Stomach smooth muscle (tissue), 2 donors: ENCODE measurements around the gene GALNT9.
"Not testable (repeated sequence)": the region's sequence is repeated elsewhere in the genome, so short reads cannot be mapped to it uniquely, and the experiment has no call there.

Experiments used
- H3K27ac ChIP-seq: one replicate; pipeline ENCODE4 v1.7.0; 2013; ENCODE audit warnings: mild to moderate bottlenecking, low read length, inconsistent platforms
- H3K27me3 ChIP-seq, 2 donors: one replicate each; pipeline ENCODE4 v1.7.0; 2013; ENCODE audit warnings: low read length in 2 of 2; ENCODE audit not compliant: insufficient read depth in 2 of 2, control insufficient read depth in 1 of 2
- H3K36me3 ChIP-seq, 2 donors: one replicate each; pipeline ENCODE4 v1.7.0; 2013; ENCODE audit warnings: low read length in 2 of 2; ENCODE audit not compliant: control insufficient read depth in 2 of 2, insufficient read depth in 2 of 2
- H3K4me1 ChIP-seq: one replicate; pipeline ENCODE4 v1.7.0; 2013; ENCODE audit warnings: low read length; ENCODE audit not compliant: control insufficient read depth, insufficient read depth
- H3K4me3 ChIP-seq, 2 donors: one replicate each; pipeline ENCODE4 v1.7.0; 2013; ENCODE audit warnings: low read length in 2 of 2
- H3K9ac ChIP-seq, 2 donors: one replicate each; pipeline ENCODE4 v1.7.0; 2013; ENCODE audit warnings: low read length in 2 of 2, mild to moderate bottlenecking in 1 of 2
- H3K9me3 ChIP-seq, 2 donors: one replicate each; pipeline ENCODE4 v1.7.0; 2013; ENCODE audit warnings: low read length in 2 of 2; ENCODE audit not compliant: control insufficient read depth in 2 of 2
- donor health status: healthy.
- donor health status: Pancreatic carcinoma.

Gene GALNT9

GRCh38 chr12:132310181-132311040 is 19.0 kb downstream of the GALNT9 start:
- peaks cover 0 to 20% of the 10 kb centered on the region in 2 donors for H3K9me3 ChIP-seq

GRCh38 chr12:132309596-132310086 is 19.7 kb downstream of the GALNT9 start:
- H3K4me1 ChIP-seq, result no peaks in the 10 kb centered on the region

More at GRCh38 chr12:132310181-132311040, 19.0 kb downstream of the GALNT9 start:
- H3K27me3 ChIP-seq, result peaks cover 5 to 13% of the 10 kb centered on the region in 2 donors
- H3K27ac ChIP-seq, result no peak overlapping the region
- H3K9ac ChIP-seq, result no peak overlapping the region
- no peaks in the 10 kb centered on the region for H3K36me3 ChIP-seq
- H3K4me3 ChIP-seq, result no peak overlapping the region
- H3K4me1 ChIP-seq, result no peaks in the 10 kb centered on the region

GRCh38 chr12:132308853-132309595 is 20.4 kb downstream of the GALNT9 start:
- H3K4me1 ChIP-seq, result no peaks in the 10 kb centered on the region
- peaks cover 0 to 20% of the 10 kb centered on the region in 2 donors for H3K9me3 ChIP-seq
- peaks cover 4 to 6% of the 10 kb centered on the region in 2 donors for H3K27me3 ChIP-seq
- no peak overlapping the region for H3K27ac ChIP-seq
- H3K9ac ChIP-seq, result no peak overlapping the region
- H3K4me3 ChIP-seq, result no peak overlapping the region
- no peaks in the 10 kb centered on the region for H3K36me3 ChIP-seq

More at GRCh38 chr12:132309596-132310086, 19.7 kb downstream of the GALNT9 start:
- Histone ChIP-seq H3K27me3 (peaks cover 4 to 10% of the 10 kb centered on the region in 2 donors), H3K36me3 (no peaks in the 10 kb centered on the region), H3K27ac (no peak overlapping the region), H3K4me3 (no peak overlapping the region), H3K9ac (no peak overlapping the region), H3K9me3 (peaks cover 0 to 20% of the 10 kb centered on the region in 2 donors)

GRCh38 chr12:132307976-132308852 is 21.2 kb downstream of the GALNT9 start:
- H3K27me3 ChIP-seq, result peaks cover 4 to 6% of the 10 kb centered on the region in 2 donors
- H3K4me1 ChIP-seq, result no peaks in the 10 kb centered on the region

GRCh38 chr12:132306885-132307191 is 22.6 kb downstream of the GALNT9 start:
- no peak overlapping the region for H3K27ac ChIP-seq
- H3K27me3 ChIP-seq, result peaks cover 6 to 8% of the 10 kb centered on the region in 2 donors
- peaks cover 0 to 12% of the 10 kb centered on the region in 2 donors for H3K9me3 ChIP-seq
- H3K4me1 ChIP-seq, result no peaks in the 10 kb centered on the region
- no peaks in the 10 kb centered on the region for H3K36me3 ChIP-seq
- H3K4me3 ChIP-seq, result no peak overlapping the region
- H3K9ac ChIP-seq, result no peak overlapping the region

More at GRCh38 chr12:132307976-132308852, 21.2 kb downstream of the GALNT9 start:
- Histone ChIP-seq H3K9ac (no peak overlapping the region), H3K27ac (no peak overlapping the region), H3K9me3 (peaks cover 0 to 20% of the 10 kb centered on the region in 2 donors), H3K4me3 (no peak overlapping the region), H3K36me3 (no peaks in the 10 kb centered on the region)

GRCh38 chr12:132305991-132306884 is 23.2 kb downstream of the GALNT9 start:
- no peaks in the 10 kb centered on the region for H3K4me1 ChIP-seq
- H3K27ac ChIP-seq, result no peak overlapping the region
- no peaks in the 10 kb centered on the region for H3K36me3 ChIP-seq
- no peak overlapping the region for H3K9ac ChIP-seq
- peaks cover 3 to 9% of the 10 kb centered on the region in 2 donors for H3K27me3 ChIP-seq
- peaks cover 0 to 6% of the 10 kb centered on the region in 2 donors for H3K9me3 ChIP-seq
- H3K4me3 ChIP-seq, result no peak overlapping the region

- no peak overlapping the region for H3K4me3 ChIP-seq
- no peak overlapping the region for H3K9ac ChIP-seq
- H3K27ac ChIP-seq, result no peak overlapping the region
- peaks cover 3 to 12% of the 10 kb centered on the region in 2 donors for H3K27me3 ChIP-seq
- H3K36me3 ChIP-seq, result no peaks in the 10 kb centered on the region
- H3K4me1 ChIP-seq, result no peaks in the 10 kb centered on the region
- H3K9me3 ChIP-seq, result no peaks in the 10 kb centered on the region
Observed at GRCh38 chr12:132305560-132305966, 23.8 kb downstream of the GALNT9 start.

- not testable (repeated sequence) for H3K4me1 ChIP-seq, H3K9ac ChIP-seq, H3K36me3 ChIP-seq, H3K9me3 ChIP-seq, H3K27ac ChIP-seq, H3K4me3 ChIP-seq
- H3K27me3 ChIP-seq, result peaks cover 1 to 12% of the 10 kb centered on the region in 2 donors
Observed at GRCh38 chr12:132304866-132305265, 24.5 kb downstream of the GALNT9 start.

- H3K9me3 ChIP-seq, H3K27ac ChIP-seq, H3K36me3 ChIP-seq, H3K4me3 ChIP-seq, H3K4me1 ChIP-seq, H3K9ac ChIP-seq: not testable (repeated sequence)
- H3K27me3 ChIP-seq, result peaks cover 0 to 12% of the 10 kb centered on the region in 2 donors
Observed at GRCh38 chr12:132303853-132304373, 25.5 kb downstream of the GALNT9 start.
